NAMALWA (cell line): Measurements from ENCODE around the gene CYP26B1.

ENCODE experiments used
- DNase-seq: peaks from one replicate; pipeline ENCODE4 v3.0.0-alpha.2; 2015; ENCODE audit warnings: low spot score

CYP26B1 gene

GRCh38 chr2:72154386-72154975, 6.8 kb upstream of the CYP26B1 start:
- DNase-seq = no peak

GRCh38 chr2:72153924-72154323, 6.3 kb upstream of the CYP26B1 start:
- DNase-seq = no peak

DNA sequence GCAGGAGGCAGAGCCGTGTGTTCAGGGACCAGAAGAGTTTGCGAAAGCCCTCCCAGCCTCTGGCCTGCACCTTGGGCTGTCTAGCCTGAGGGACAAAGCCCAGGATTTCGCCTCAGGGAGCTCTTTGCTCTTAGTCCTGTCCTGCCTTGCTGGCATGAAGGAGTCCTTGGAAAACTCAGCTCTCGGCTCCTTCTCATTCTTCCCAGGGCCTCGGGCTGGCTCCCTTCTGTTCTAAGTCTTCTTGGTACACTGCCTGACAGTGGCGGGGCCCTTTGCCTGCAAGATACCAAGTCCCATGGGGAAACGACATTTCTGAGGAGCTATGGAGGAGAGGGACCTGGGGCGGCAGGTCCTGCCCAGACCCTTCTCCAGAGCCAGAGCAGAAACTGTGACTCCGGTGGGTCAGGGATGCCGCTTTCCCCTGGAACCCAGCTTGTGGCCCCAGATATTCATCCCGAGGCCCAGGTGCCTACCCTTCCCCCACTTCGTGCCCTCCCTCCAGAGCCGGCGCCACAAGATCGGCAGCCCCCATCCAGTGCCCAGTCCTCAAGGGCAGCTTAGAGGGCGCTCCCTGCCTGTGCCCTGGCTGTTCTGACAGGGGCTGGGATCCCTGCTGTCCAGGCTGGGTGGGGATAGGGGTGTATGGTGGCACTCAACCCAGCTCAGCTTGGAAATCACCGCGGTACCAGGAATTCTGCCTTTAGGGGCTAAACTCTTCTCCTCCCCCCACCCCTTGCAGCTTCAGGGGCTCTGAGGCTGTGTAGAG, 5.5 kb upstream of the CYP26B1 start:
- no peak for DNase-seq

DNA sequence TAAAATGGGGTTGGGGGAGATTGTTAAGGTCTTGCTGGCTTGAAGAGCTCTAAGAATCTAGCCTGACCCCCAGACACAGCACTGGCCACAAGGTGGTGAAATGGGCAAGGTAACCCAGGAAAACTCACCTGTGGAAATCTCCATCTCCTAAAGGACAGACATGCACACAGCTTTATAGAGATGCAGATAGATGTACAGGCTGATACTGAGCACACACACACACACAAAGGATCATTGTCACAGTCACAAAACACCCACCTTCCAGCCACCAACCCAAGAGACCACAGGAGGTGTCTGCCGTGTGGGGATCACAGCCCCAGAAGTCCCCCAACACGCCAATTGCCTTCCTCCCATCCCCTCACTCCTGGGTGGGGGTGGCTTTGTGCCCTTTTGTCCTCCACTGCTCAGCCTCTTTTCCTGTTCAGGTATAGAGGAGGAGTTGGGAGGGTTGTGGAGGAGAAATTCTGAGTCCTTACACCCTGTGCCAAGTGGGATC, 3.2 kb upstream of the CYP26B1 start:
- no peak for DNase-seq

DNA sequence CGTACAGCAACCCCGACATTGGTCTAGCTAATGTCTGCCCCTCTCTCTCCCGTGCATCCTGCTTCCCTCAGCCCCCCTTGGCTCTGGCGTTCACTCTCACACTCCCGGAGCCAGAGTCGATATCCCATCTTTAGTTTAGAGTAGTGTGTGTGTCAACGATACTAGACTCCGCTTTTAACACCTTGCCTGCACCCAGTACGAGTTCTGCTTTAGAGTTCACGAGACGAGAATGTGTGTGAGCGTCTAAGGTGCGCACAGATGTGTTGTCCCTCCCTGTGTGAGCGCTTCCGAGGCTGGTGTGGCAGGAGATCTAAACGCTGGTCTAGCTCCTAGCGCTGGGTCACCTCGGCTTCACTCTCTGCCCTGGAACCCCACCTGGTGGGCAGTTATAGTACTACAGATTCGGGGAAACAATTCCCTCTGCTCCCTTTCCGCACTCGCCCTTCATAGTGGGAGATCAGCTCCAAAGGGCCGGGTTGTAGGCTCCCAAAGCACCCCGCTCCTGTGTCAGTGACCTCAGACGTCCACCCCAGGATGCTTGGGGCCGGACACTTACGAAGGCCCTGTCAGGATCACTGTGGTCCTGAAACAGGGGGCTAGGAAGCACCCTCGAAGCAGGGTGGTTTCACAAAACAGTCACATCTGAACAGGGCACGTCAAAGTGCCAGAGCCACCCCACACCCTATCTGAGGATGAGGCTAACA, 2.6 kb upstream of the CYP26B1 start:
- DNase-seq = peak; percentile 77

GRCh38 chr2:72149556-72150156, 2.0 kb upstream of the CYP26B1 start:
- no peak for DNase-seq

GRCh38 chr2:72148837-72149555, 1.3 kb upstream of the CYP26B1 start:
- no peak for DNase-seq

DNA sequence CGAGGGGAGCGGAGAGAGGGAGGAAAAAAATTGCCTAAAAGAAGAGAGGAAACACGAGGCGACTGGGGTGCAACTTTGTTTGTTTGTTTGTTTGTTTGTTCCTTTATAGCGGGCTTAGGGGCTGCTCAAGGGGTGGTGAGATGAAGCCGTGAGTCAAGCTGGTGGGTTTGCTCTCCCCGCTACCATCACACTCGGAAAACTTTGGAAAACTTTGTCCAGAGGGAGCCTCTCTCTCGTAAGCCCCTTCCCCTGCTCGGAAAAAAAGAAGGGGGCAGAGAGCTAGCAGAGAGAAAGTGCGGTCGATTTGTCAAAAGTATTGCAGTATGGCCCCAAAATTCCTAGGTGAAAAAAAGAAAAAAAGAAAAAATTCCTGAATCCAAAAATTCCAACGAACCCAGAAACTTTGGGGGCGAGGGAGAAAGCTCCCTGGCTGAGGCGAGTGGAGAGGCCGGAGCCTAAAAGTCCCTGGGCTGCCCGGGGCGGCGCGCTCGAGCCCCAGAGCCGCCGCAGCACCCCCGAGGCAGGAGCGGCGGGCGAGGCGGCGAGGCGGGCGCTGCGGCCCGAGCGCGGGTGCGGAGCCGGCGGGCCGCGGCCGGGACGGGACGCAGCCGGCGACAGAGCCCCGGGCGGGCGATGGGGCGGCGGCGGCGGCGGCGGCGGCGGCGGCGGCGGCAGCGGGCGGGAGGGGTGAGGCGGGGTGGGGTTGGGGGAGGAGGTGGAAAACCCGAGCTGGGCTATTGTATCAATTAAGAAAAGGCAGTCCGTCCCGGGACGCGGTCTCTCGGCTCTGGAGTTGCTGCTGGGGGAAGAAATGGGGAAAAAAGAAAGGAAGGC, 558 bp upstream of the CYP26B1 start:
- DNase-seq = no peak

DNA sequence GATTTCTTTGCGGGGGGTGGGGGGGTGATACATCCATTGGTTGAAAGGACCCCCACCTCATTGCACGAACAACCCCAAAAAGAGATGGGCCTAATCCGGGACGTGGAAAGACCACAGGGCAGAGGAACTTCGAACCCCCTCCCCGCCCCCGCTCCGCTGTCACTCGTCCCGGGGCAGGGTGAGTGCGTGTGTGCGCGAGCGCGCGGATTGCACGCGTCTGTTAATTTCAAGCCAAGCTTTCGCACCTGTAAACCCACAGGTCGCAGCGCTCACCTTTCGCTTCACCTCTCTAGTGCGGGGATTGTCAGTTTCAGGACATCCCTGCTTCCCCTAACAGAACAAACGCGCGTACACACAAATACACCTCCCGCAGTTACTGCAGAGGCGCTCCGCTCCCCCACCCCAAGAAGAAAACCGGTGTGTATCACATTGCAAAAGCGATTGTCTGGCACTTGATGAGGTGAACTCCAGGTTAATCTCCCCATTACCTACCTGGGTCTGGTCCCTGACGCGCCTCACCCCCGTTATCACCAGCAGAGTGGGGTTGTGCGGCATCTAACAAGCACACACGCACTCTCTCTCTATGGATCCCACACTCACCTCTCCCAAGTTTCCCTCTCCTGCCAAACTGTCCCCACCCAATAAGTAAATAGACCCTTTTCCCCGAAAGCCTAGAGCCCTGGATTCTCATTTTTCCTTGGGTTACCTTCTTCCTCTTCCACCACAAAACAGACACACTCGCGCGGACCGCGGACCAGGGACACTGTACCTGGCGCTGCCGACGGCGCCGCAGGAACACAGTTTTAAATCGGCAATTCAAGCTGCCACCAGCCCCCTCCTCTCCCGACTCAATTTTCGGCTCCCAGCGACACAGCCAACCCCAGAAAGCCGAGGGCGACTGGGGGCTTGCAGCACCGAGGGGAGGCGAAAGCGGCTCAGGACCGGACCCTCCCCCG, 1.0 kb downstream of the CYP26B1 start:
- no peak for DNase-seq

DNA sequence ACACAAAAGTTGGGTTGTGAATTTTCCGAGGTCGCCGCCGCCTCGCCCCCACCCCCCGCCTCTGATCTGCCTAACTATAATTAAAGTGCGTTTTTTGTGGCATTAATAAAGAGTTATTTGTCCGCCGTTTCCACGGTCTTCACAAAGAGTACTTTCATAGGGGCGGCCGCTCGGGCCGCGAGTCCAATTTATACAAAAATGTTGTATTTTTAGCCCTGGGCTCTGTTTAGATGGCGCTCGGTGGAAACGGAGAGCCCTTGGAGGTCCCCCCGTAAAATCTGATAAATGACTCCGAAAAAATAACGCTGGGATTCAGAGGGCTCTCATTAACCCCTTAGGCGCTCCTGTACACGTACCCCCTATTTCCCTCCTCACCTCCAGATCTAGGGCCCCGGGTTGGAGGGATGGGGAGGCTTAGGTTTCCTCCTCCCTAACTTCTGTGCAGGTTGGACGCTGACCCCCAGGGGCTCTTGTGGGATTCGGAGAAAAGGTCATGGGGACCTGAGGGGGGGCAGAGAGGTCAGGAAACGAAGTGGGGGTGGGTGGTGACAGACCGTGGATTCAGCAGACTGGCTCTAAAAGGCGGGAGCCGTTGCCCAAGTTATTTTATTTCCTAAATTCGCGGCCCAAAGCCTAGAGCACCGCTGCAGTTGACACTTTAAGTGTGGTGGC, 1.9 kb downstream of the CYP26B1 start:
- no peak for DNase-seq

DNA sequence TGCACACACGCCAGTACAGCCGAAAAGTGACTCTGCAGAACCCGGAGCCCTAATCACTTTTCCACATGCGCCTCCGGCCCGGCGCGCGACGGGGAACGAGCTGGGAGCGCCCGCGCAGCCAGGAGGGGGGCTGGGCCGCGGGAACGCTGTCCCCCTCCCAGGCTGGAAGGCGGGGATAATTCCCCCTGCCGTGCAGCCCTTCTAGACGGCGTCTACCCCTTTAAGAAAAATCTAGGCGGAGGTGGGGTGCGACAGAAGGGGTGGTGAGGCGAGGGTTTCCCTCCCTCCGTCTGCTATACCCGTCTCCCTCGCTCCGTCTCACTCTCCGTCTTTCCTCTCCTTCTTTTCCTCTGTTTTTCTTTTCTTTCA, 2.4 kb downstream of the CYP26B1 start:
- no peak for DNase-seq

- DNase-seq = no peak
Observed at GRCh38 chr2:72144632-72145288, 2.9 kb downstream of the CYP26B1 start.

- no peak for DNase-seq
Observed at GRCh38 chr2:72144274-72144631, 3.4 kb downstream of the CYP26B1 start.

GRCh38 chr2:72143441-72144273, 4.0 kb downstream of the CYP26B1 start:
- DNase-seq = no peak

GRCh38 chr2:72142570-72143440, 4.9 kb downstream of the CYP26B1 start:
- no peak for DNase-seq

DNA sequence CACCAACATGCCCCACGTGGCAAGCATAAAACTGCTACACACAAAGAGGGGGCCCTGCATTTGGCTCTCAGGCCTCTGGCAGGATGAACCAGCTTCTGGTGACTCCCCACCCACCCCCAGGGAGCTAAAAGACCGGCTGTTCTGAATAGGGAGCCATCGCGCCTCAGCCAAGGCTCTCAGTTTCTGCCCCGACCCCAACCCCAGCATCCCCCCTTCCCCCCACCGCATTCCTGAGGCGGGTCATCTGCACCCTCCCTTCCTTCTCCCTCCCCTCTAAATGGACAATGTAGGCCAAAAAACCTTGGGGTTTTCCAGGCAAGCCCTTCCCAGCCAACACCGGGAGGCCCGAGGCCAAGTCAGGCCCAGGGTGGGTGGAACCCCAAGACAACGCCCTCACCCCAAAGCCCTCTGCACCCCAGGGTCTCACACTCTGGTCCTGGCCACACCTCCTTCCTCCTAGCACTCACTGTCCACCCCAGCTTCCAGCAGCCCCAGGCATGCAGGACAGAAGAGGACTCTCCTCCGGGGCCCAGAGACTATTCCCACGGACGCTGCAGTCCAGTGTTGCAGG, 5.7 kb downstream of the CYP26B1 start:
- no peak for DNase-seq
